ENCODE measurements around the gene MEGF8.
A peak's percentile ranks its signal among the peaks of the same experiment; 100 is the strongest.

DNA sequence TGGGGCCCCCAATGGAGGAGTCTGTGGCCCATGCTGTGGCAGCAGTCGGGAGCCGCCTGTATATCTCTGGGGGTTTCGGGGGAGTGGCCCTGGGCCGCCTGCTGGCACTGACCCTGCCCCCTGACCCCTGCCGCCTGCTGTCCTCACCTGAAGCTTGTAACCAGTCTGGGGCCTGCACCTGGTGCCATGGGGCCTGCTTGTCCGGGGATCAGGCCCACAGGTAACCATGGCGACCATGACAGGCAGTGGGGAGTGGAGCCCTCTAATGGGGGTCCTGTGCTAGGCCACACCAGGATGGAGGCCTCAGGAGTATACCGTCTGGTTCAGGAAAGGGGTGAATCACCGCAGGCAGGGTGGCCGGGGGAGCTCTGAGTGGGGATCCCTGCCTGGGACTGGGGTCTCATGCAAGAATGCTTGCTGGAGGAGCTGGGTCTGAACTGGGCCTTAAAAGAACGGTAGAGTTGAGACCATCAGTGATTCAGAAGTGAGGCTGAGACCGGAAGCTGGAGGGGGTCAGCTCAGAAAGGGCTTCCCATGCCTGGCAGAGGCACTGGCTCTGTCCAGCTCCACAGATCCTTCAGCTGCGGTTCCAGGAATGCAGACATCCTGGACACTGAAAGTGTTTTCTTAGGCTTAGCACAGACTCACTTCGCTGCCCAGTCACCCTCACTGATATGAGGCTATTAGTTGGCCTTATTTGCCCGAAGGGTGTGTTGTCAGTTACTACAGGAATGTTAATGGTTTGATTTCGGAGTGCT is 35.5 kb downstream of the MEGF8 start:
- peak in 2 of 3 experiments; percentile 8 to 11; a peak in 1 of 6 replicates for TF ChIP-seq CTCF (IDR thresholded peaks at IDR 0.05 in 2 of 3, conservative IDR thresholded peaks at IDR 0.05 in 1 of 3; ENCODE audit: insufficient read depth in 2 of 3, low read depth in 1 of 3, low read length in 3 of 3)
- TF ChIP-seq ZNF79 (CRISPR knock-in tag; IDR thresholded peaks at IDR 0.05; ENCODE audit: low read depth): no peak
- no peak for TF ChIP-seq CBFB (CRISPR knock-in tag; IDR thresholded peaks at IDR 0.05)
- TF ChIP-seq MXI1 (IDR thresholded peaks at IDR 0.05; ENCODE audit: low read depth, low read length): no peak
- TF ChIP-seq MEF2D (tag; conservative IDR thresholded peaks at IDR 0.05; ENCODE audit: low read depth): no peak
- no peak for TF ChIP-seq SP1 (CRISPR knock-in tag; IDR thresholded peaks at IDR 0.05)
- no peak for TF ChIP-seq TAF1 (IDR thresholded peaks at IDR 0.05; ENCODE audit: control insufficient read depth, extremely low read depth, insufficient read depth, low read length, severe bottlenecking)

All from K562 (cell line).